Measurements from ENCODE around the gene C19orf67. TPM values are rescaled to one million over a fixed set of nuclear protein-coding genes. Genes with fewer than 3 reads are reported as not detected.

The C19orf67 gene
- total and polyA plus RNA-seq, 2 of the 13 experiments (the other 11 are each of a cell fraction or from before 2014, with no cell fraction given), result 0.11 to 0.32 TPM

DNA sequence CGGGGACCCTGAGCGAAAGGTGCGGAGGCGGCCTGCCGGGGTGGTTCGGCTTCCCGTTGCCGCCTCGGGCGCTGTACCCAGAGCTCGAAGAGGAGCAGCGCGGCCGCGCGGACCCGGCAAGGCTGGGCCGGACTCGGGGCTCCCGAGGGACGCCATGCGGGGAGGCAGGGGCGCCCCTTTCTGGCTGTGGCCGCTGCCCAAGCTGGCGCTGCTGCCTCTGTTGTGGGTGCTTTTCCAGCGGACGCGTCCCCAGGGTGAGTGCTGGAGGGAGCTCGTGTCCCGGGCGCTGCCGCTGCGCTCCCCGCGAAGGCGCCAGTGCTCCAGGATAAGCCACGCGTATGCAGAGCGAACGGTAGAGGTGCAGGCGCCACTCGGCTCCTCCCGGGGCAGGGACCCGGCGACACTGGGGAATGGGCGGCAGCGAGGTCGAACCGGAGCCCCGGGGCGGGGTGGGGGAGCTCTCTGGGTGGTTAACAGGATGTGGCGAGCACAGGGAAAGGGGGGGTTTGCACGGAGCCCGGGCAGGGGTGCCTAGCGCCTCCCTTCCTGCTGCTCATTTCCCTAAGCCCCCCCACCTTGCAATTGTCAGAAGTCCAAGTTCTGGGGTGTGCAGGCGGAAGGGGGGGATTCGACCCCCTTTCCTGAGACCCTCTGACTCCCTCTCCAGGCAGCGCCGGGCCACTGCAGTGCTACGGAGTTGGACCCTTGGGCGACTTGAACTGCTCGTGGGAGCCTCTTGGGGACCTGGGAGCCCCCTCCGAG lies 53.7 kb downstream of the C19orf67 start, which contains the start of gene IL27RA (continued):
- TF ChIP-seq HDAC2 (CRISPR knock-in tag; IDR thresholded peaks at IDR 0.05) (peak; percentile 32; the same call in 1 of the 2 replicates), SOX6 (IDR thresholded peaks at IDR 0.05) (no peak), SOX6 (CRISPR knock-in tag; IDR thresholded peaks at IDR 0.05) (no peak; the same call in 1 of the 2 replicates), NFE2L2 (IDR thresholded peaks at IDR 0.05; ENCODE audit: low read length) (no peak), ZNF83 (CRISPR knock-in tag; IDR thresholded peaks at IDR 0.05; ENCODE audit: borderline replicate concordance) (no peak), ZNF224 (CRISPR knock-in tag; IDR thresholded peaks at IDR 0.05) (no peak; the same call in 1 of the 2 replicates), ARNTL (CRISPR knock-in tag; IDR thresholded peaks at IDR 0.05) (no peak), ZNF556 (CRISPR knock-in tag; IDR thresholded peaks at IDR 0.05; ENCODE audit: borderline replicate concordance) (peak; percentile 52; the same call in 1 of the 2 replicates), CENPT (CRISPR knock-in tag; IDR thresholded peaks at IDR 0.05; ENCODE audit: low read depth) (peak; percentile 85; the same call in 1 of the 2 replicates), JDP2 (CRISPR knock-in tag; IDR thresholded peaks at IDR 0.05; ENCODE audit: borderline replicate concordance) (no peak), ATF7-NPFF (CRISPR knock-in tag; IDR thresholded peaks at IDR 0.05; ENCODE audit: low read depth) (peak; percentile 31; the same call in 1 of the 2 replicates), MZF1 (CRISPR knock-in tag; IDR thresholded peaks at IDR 0.05; ENCODE audit: borderline replicate concordance) (no peak), ZNF251 (CRISPR knock-in tag; IDR thresholded peaks at IDR 0.05) (no peak), ZSCAN29 (CRISPR knock-in tag; conservative IDR thresholded peaks at IDR 0.05) (peak; percentile 78; the same call in 1 of the 2 replicates), EHMT2 (IDR thresholded peaks at IDR 0.05; ENCODE audit: borderline replicate concordance, low read depth, low read length) (no peak), ZMAT3 (CRISPR knock-in tag; conservative IDR thresholded peaks at IDR 0.05) (no peak; the same call in none of the 2 replicates), ETV5 (CRISPR knock-in tag; IDR thresholded peaks at IDR 0.05; ENCODE audit: borderline replicate concordance) (peak; percentile 25; the same call in 1 of the 2 replicates), ZFYVE20 (CRISPR knock-in tag; IDR thresholded peaks at IDR 0.05; ENCODE audit: borderline replicate concordance, low read depth) (no peak), AGO2 (optimal IDR thresholded peaks at IDR 0.05; ENCODE audit: low read depth, low read length) (peak; percentile 59), PHB2 (IDR thresholded peaks at IDR 0.05; ENCODE audit: partially characterized antibody) (no peak), ATM (IDR thresholded peaks at IDR 0.05; ENCODE audit: borderline replicate concordance) (no peak), CCDC6 (CRISPR knock-in tag; IDR thresholded peaks at IDR 0.05) (peak; percentile 55; the same call in 1 of the 2 replicates), HES4 (CRISPR knock-in tag; IDR thresholded peaks at IDR 0.05; ENCODE audit: borderline replicate concordance) (peak; percentile 72), ZNF367 (CRISPR knock-in tag; IDR thresholded peaks at IDR 0.05; ENCODE audit: borderline replicate concordance) (no peak), EZH2 (conservative IDR thresholded peaks at IDR 0.05; ENCODE audit: low read depth, low read length) (no peak)
- TF ChIP-seq, protein P1, sequence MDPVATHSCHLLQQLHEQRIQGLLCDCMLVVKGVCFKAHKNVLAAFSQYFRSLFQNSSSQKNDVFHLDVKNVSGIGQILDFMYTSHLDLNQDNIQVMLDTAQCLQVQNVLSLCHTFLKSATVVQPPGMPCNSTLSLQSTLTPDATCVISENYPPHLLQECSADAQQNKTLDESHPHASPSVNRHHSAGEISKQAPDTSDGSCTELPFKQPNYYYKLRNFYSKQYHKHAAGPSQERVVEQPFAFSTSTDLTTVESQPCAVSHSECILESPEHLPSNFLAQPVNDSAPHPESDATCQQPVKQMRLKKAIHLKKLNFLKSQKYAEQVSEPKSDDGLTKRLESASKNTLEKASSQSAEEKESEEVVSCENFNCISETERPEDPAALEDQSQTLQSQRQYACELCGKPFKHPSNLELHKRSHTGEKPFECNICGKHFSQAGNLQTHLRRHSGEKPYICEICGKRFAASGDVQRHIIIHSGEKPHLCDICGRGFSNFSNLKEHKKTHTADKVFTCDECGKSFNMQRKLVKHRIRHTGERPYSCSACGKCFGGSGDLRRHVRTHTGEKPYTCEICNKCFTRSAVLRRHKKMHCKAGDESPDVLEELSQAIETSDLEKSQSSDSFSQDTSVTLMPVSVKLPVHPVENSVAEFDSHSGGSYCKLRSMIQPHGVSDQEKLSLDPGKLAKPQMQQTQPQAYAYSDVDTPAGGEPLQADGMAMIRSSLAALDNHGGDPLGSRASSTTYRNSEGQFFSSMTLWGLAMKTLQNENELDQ (CRISPR knock-in tag; IDR thresholded peaks at IDR 0.05; ENCODE audit: borderline replicate concordance), result no peak
- TF ChIP-seq, protein P2, sequence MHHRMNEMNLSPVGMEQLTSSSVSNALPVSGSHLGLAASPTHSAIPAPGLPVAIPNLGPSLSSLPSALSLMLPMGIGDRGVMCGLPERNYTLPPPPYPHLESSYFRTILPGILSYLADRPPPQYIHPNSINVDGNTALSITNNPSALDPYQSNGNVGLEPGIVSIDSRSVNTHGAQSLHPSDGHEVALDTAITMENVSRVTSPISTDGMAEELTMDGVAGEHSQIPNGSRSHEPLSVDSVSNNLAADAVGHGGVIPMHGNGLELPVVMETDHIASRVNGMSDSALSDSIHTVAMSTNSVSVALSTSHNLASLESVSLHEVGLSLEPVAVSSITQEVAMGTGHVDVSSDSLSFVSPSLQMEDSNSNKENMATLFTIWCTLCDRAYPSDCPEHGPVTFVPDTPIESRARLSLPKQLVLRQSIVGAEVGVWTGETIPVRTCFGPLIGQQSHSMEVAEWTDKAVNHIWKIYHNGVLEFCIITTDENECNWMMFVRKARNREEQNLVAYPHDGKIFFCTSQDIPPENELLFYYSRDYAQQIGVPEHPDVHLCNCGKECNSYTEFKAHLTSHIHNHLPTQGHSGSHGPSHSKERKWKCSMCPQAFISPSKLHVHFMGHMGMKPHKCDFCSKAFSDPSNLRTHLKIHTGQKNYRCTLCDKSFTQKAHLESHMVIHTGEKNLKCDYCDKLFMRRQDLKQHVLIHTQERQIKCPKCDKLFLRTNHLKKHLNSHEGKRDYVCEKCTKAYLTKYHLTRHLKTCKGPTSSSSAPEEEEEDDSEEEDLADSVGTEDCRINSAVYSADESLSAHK (CRISPR knock-in tag; IDR thresholded peaks at IDR 0.05; ENCODE audit: borderline replicate concordance), result no peak
